Gastroesophageal sphincter (tissue), 3 donors: Measurements from ENCODE around the gene PDE11A.

Experiments
- CTCF ChIP-seq, 4 experiments: fragments of 200-600 bp in 2 of 4; fragments of 450-650 bp in 2 of 4; sonication (generic) in 1 of 4; IDR thresholded peaks; one replicate each; pipeline ENCODE4 v1.5.1; 2017 to 2019; ENCODE audit warnings: antibody characterized with exemption in 4 of 4, mild to moderate bottlenecking in 2 of 4, moderate library complexity in 2 of 4
- POLR2A ChIP-seq, 2 donors: fragments of 450-650 bp; IDR thresholded peaks; one replicate each; pipeline ENCODE4 v1.6.1; 2017; ENCODE audit warnings: antibody characterized with exemption in 2 of 2, mild to moderate bottlenecking in 2 of 2, moderate library complexity in 1 of 2

DNA sequence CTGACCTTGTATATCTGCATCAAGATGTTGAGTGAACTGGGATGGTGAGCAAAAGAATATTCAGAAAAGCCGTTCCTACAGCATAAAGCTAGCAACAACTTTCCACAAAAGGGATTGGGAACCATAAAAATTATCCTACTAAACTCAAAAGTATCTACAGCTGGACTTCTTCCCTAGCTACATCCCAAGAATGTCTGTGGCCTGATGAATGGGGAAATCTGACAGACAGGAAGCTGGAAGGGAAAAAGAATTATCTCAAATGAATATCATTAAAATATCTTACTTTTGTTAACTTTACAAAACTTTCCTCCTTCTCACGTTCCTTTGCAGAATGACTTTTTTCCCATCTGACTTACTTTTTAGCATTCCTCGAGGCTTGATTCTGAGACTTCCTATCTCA, 150.9 kb downstream of the PDE11A start:
- TF ChIP-seq CTCF (IDR thresholded peaks at IDR 0.05) (no peak), POLR2A (IDR thresholded peaks at IDR 0.05) (no peak)
